Measurements from ENCODE around the gene SELENOM.
"Not testable (repeated sequence)": the region's sequence is repeated elsewhere in the genome, so short reads cannot be mapped to it uniquely, and the experiment has no call there.

SELENOM gene

DNA sequence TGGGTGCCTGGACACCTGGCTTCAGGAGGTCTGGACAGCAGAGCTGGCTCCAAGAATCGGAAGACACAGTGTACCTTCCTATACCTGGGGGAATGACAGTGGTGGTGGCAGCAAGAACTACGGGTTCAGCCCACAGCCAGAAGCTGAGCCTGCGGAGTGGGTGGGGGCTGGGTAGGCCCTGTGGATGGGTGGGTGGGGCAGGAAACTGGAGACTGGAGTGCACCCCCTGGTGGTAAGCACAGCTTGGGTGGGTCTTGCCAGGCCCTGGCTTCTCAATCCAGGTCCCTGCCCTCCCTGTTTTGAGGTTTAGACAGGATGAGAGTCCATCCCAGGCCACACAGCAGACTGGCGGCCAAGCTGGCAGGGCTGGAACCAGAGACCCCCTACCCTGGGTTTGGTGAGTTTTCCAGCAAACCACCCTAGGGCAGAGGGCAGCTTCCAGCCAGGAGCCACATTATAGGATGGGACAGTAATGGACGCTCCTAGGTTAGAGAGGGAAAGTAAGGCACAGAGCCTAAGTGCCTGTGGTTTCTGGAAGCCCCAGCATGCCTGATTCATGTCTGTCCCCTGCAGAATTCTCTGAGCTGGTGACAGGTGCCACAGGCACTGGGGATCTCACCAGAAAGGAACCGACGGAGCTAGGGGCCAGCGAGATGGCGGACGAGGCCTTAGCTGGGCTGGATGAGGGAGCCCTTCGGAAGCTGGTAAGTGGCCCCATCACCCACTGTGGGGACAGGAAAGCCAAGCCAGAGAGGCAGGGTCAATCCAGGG is 24.6 kb downstream of the SELENOM start:
- H3K9ac ChIP-seq (ENCODE audit: insufficient read length): no peak overlapping the region
- no peak overlapping the region for H3K27ac ChIP-seq
- H3K4me3 ChIP-seq: peak overlapping the region; percentile 86
- H3K9me3 ChIP-seq (ENCODE audit: low read depth, low read length): no peaks in the 10 kb centered on the region
- no peaks in the 10 kb centered on the region for H3K36me3 ChIP-seq (ENCODE audit: insufficient read depth, low read length)
- DNase-seq (ENCODE audit: low read depth, low spot score): no peak
- no peak for TF ChIP-seq FOXP2 (optimal IDR thresholded peaks at IDR 0.05; ENCODE audit: control extremely low read depth, extremely low read length, insufficient read depth)
- TF ChIP-seq POLR2AphosphoS5 (IDR thresholded peaks at IDR 0.05; ENCODE audit: borderline replicate concordance, low read depth, low read length): no peak
- no peak for TF ChIP-seq EZH2 (IDR thresholded peaks at IDR 0.05)

DNA sequence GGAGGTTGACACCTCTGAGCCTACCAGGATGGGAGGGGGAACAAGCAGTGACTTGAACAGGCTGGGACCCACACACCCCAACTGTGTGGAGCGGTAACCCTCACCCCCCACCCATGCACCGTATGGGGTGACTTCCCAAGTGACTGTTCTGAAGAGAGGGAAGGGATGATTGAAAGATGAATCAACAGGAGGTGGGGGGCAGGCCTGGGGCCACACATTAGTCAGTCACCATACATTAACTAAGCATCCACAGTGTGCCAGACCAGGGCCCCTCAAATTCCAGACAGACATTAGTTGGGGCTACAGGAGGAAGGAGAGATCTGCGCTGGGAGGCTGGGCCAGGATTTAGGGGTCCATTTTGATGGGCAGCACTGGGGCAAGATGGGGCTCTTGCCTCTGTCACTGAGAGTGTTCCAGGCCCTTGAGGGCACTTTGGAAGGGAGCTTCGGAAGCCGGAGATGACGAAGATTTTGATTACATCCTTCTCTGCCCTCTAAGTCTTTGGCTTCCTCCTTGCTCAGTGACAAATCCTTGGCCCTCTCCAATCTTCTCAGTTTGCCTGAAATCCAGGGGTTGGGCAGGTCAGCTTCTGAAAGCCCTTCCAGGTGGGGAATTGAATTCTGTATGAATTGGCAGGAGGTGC is 25.3 kb downstream of the SELENOM start:
- H3K9ac ChIP-seq (ENCODE audit: insufficient read length): peak overlapping the region; percentile 83
- no peaks in the 10 kb centered on the region for H3K36me3 ChIP-seq (ENCODE audit: insufficient read depth, low read length)
- no peak for DNase-seq (ENCODE audit: low read depth, low spot score)
- H3K4me3 ChIP-seq: peak overlapping the region; percentile 86
- TF ChIP-seq EZH2 (IDR thresholded peaks at IDR 0.05) (no peak), POLR2AphosphoS5 (IDR thresholded peaks at IDR 0.05; ENCODE audit: borderline replicate concordance, low read depth, low read length) (no peak), FOXP2 (optimal IDR thresholded peaks at IDR 0.05; ENCODE audit: control extremely low read depth, extremely low read length, insufficient read depth) (no peak)
- no peak overlapping the region for H3K27ac ChIP-seq
- H3K9me3 ChIP-seq (ENCODE audit: low read depth, low read length): no peaks in the 10 kb centered on the region

DNA sequence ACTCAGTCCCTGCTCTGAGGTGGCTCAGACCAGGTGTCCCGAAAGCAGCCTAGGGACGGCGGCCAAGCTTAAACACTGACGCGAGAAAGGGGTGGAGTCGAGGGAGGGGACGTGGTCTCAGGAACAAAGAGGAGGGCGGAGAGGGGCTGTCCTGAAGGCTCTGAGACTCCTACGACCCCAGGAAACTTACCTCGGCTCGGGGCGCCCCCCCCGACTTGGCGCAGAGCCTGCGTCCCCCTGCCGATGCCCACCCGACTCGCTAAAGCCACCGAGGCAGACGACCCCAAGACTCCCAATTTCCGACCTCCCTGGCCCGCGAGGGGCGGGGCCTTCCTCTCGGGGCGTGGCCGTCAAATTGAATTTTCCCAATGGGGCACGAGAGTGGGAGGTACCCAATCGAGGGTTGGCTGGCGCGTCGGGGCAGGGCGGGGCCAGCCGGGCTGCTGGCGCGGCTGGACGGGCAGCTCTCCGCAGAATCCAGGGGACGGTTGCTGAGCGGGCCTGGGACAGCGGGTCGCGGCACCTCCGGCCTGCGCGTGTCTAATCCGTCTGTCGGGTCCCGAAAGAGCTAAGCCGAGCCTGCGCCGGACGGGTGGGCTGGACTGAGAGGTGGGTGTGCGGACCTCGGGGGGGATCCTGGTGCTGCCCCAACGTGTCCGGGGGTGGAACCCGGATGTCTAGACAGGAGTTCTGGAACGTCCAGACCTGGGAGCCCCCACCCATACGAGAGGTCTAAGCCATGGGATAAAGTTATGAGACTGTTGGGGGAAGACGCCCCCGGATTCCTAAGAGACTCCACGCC is 26.3 kb downstream of the SELENOM start, which contains the start of gene SMTN:
TSS of gene SMTN (plus strand) at position 471 of the 802 bp plus-strand sequence. CDS start 1,941 bp downstream, outside the sequence.
- Histone ChIP-seq H3K4me3 (peak within 1 kb of the TSS; percentile 86), H3K27ac (no peak within 1 kb of the TSS), H3K36me3 (ENCODE audit: insufficient read depth, low read length) (no peaks in the 10 kb centered on the region), H3K9ac (ENCODE audit: insufficient read length) (peak within 1 kb of the TSS; percentile 83), H3K9me3 (ENCODE audit: low read depth, low read length) (no peaks in the 10 kb centered on the region)
- peak; percentile 12 for DNase-seq (ENCODE audit: low read depth, low spot score)
- peak; percentile 79 for TF ChIP-seq POLR2AphosphoS5 (IDR thresholded peaks at IDR 0.05; ENCODE audit: borderline replicate concordance, low read depth, low read length)
- no peak for TF ChIP-seq FOXP2 (optimal IDR thresholded peaks at IDR 0.05; ENCODE audit: control extremely low read depth, extremely low read length, insufficient read depth)
- no peak for TF ChIP-seq EZH2 (IDR thresholded peaks at IDR 0.05)

DNA sequence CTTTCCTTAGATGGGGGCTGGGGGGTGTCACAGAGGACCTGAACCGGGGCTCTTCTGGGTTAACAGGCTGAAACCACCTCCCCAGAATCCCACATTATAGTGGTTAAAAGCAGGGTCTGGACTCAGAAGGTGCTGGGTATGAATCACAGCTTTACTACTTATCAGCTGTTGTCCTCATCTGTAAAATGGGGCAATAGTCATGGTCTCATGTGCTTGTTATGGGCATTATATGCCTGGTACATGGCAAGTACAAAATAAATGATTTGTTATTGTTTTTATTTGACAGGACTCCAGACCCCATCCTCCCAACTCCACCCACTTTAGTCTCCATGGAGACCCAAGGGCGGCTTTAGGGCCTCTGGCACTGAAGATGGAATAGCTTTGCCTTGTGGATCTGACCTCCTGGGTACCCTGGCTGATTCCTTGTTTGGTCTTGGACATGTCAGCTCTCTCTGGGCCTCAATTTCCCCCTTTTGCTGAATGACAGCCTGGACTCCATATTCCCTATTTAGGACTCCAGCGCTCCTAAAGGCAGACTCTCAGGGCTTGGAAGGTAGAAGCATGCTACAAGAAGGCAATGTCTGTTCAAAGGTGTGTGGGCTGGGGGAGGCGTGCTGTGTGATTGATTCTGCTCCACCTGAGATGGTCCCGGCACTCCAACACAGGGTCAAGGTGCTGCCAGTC is 27.1 kb downstream of the SELENOM start:
- TF ChIP-seq FOXP2 (optimal IDR thresholded peaks at IDR 0.05; ENCODE audit: control extremely low read depth, extremely low read length, insufficient read depth) (no peak), EZH2 (IDR thresholded peaks at IDR 0.05) (no peak), POLR2AphosphoS5 (IDR thresholded peaks at IDR 0.05; ENCODE audit: borderline replicate concordance, low read depth, low read length) (no peak)
- H3K36me3 ChIP-seq (ENCODE audit: insufficient read depth, low read length): no peaks in the 10 kb centered on the region
- no peak for DNase-seq (ENCODE audit: low read depth, low spot score)
- H3K9me3 ChIP-seq (ENCODE audit: low read depth, low read length): no peaks in the 10 kb centered on the region
- H3K27ac ChIP-seq: no peak overlapping the region
- H3K9ac ChIP-seq (ENCODE audit: insufficient read length): peak overlapping the region; percentile 83
- H3K4me3 ChIP-seq: peak overlapping the region; percentile 86

DNA sequence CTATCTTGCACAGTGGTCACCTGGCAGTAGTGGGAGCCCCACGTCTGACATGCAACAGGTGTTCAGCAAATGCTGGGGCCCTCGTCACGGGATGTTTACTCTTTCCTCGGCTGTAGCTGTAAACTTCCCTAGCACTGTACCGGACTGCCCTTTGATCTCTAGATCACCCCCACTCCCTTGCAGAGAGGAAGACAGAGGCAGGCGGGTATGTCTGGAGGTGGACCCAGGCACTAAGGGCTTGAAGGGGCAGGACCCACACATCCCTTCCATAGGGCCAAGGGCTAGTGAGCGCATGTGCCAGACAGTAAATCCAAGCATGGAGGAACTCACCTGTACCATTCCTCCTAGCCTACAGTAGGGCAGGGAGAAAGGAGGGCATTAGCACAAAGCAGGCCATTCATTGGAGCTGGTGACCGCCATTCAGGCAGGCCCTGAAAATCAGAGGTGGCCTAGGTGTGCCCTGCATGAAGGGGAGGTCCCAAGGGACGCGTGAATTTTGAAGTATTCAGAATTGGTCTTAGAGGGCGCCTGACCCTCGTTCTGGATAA is 28.2 kb downstream of the SELENOM start:
- H3K4me3 ChIP-seq: no peak overlapping the region
- no peak for DNase-seq (ENCODE audit: low read depth, low spot score)
- no peak overlapping the region for H3K9ac ChIP-seq (ENCODE audit: insufficient read length)
- H3K9me3 ChIP-seq (ENCODE audit: low read depth, low read length): no peaks in the 10 kb centered on the region
- no peaks in the 10 kb centered on the region for H3K36me3 ChIP-seq (ENCODE audit: insufficient read depth, low read length)
- TF ChIP-seq FOXP2 (optimal IDR thresholded peaks at IDR 0.05; ENCODE audit: control extremely low read depth, extremely low read length, insufficient read depth): no peak
- TF ChIP-seq EZH2 (IDR thresholded peaks at IDR 0.05): no peak
- TF ChIP-seq POLR2AphosphoS5 (IDR thresholded peaks at IDR 0.05; ENCODE audit: borderline replicate concordance, low read depth, low read length): no peak
- no peak overlapping the region for H3K27ac ChIP-seq

DNA sequence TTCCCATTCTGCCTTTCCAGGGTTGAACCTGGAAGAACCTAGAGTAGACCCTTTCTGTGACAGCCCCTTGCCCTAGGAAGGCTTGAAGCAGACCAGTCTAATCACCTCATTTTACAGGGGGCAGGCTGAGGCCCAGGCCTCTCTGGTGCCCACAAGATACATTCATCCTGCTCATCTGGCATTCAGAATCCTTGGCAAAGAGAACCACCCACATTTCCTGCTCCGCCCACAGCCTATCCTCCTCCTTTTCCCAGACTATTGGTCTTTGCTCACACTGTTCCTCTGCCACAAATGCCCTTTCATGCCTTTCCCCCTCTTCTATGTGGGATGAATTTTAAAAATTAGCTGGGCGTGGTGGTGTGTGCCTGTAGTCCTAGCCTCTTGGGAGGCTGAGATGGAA is 29.0 kb downstream of the SELENOM start:
- H3K9me3 ChIP-seq (ENCODE audit: low read depth, low read length); H3K36me3 ChIP-seq (ENCODE audit: insufficient read depth, low read length); DNase-seq (ENCODE audit: low read depth, low spot score); H3K27ac ChIP-seq; H3K4me3 ChIP-seq; H3K9ac ChIP-seq (ENCODE audit: insufficient read length): not testable (repeated sequence)

DNA sequence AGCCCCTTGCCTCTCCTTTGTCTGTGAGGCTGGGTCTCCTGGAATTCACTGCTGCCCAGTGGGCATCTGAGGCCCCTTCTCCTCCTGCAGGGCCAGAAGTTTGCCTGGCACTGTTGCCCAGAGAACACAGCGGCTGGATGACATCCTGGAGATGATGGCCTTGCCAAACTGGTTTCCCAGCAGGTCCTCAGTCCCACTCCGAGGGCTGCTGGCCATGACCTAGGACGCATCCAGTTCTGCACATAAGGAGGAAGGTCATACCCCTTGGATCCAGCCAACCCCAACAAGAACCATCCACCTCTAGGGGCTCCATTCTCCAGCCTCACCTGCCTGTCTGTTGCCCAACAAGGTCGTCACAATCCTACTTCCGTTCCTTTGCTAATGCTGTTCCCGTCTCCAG is 29.7 kb downstream of the SELENOM start:
- H3K36me3 ChIP-seq (ENCODE audit: insufficient read depth, low read length): no peaks in the 10 kb centered on the region
- DNase-seq (ENCODE audit: low read depth, low spot score): no peak
- H3K9me3 ChIP-seq (ENCODE audit: low read depth, low read length): no peaks in the 10 kb centered on the region
- no peak for TF ChIP-seq POLR2AphosphoS5 (IDR thresholded peaks at IDR 0.05; ENCODE audit: borderline replicate concordance, low read depth, low read length)
- no peak for TF ChIP-seq EZH2 (IDR thresholded peaks at IDR 0.05)
- no peak for TF ChIP-seq FOXP2 (optimal IDR thresholded peaks at IDR 0.05; ENCODE audit: control extremely low read depth, extremely low read length, insufficient read depth)
- no peak overlapping the region for H3K4me3 ChIP-seq
- no peak overlapping the region for H3K27ac ChIP-seq
- H3K9ac ChIP-seq (ENCODE audit: insufficient read length): no peak overlapping the region
